ENCODE data around the gene COG5.
"Not testable (repeated sequence)": the region's sequence is repeated elsewhere in the genome, so short reads cannot be mapped to it uniquely, and the experiment has no call there.

The COG5 gene

GRCh38 chr7:107228291-107228690, 335.4 kb downstream of the COG5 start:
- DNase-seq (ENCODE audit: low read depth in 2 of 2) = no peak

- no peak for DNase-seq (ENCODE audit: low read depth in 2 of 2)
These were observed 339.1 kb downstream of the COG5 start for GRCh38 chr7:107224374-107225223.

GRCh38 chr7:107220806-107221205, 342.9 kb downstream of the COG5 start:
- not testable (repeated sequence) for DNase-seq (ENCODE audit: low read depth in 2 of 2)

DNA sequence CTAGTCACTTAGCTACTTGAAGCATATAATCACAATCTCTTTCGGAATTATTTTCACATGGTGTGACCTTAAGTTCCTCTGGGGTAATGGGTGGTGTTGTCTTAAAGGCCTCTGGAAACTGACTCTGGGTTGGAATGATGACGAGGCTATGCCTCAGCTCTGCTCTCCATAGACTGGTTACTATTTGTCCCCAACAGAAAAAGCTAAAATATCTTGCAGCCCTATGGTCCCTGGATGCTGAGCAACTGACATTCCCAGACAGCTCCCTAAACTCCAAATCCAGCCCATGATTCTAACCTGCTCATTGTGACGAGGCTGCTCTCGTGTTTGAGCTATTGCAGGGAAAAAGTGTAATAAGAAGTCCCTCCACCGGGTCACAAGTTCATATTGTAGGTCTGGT, 343.4 kb downstream of the COG5 start:
- DNase-seq (ENCODE audit: low read depth in 2 of 2) = no peak

- DNase-seq (ENCODE audit: low read depth in 2 of 2) = no peak
These were observed 344.0 kb downstream of the COG5 start for GRCh38 chr7:107219563-107220244.

DNA sequence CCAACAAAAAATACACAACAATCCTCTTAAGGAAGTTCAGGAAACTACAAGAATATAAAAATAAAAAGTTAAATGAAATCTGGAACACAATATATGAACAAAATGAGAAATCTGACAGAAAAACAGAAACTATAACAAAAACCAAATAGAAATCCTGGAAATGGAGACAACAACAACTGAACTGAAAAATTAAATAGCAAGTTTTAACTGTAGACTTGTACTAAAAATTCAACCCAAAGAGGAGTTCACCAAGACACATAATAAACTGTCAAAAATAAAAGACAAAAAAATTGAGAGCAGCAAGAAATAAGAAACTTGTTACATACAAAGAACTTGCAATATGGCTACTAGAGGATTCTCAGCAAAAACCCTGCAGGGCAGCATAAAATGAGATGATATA, 349.8 kb downstream of the COG5 start:
- no peak for DNase-seq (ENCODE audit: low read depth in 2 of 2)

GRCh38 chr7:107213193-107213788, 350.4 kb downstream of the COG5 start:
- no peak for DNase-seq (ENCODE audit: low read depth in 2 of 2)

DNA sequence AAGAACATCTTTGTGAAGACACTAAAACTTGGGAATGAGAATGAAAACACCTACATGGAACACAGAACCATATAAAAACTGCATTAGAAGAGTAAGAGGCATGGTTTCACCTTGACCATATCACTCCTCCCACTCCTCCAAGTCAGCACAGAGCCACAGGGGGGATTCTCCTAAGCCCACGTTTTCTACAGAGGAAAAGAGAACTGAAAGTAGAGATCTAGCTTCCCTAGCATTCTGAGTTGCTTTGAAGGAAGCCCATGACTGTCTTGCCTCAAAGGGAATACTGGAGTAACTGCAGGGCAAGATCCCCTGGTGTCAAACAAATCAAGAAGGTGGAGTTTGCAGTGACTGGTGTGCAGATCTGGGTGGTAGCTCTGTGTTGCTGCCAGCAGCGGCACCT, 351.0 kb downstream of the COG5 start:
- no peak for DNase-seq (ENCODE audit: low read depth in 2 of 2)

- no peak for DNase-seq (ENCODE audit: low read depth in 2 of 2)
These were observed 353.3 kb downstream of the COG5 start for GRCh38 chr7:107210400-107210799.

DNA sequence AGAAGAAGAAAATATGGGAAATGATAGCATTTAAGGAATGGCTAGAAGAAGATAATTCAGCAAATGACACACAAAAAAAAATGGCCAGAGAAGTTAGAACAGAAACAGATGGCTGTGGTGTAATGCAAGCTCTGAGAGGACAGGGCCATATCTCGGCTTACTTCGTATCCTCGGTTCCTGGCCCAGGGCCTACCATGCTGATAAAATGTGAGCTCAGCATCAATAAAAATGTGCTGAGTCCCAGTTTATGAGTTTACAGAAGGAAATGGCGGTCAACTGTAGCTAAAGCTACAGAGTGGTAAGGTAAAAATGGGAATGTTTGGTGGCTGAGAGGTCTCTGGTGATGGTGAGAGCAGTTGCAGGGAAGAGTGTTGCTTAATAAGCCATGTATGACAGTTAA, 354.2 kb downstream of the COG5 start:
- no peak for DNase-seq (ENCODE audit: low read depth in 2 of 2)

DNA sequence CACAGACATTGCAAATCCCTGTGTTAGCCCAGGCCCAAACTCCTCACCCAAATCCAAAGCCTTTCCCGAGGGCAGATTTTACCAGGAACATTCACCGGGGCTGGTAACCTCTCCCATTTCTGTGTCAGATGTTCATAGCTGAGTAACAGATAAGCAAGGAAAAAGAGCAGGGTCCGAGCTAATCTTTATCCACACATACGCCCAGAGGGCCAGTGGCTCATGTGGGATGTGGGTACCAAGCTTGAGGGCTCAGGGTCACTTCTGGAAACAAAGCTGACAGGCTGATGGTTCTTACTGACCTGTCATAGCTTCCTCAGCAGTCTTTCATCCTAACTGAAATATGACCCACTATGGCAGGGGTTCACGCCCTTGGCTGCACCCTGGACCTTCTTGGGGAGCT, 355.2 kb downstream of the COG5 start:
- DNase-seq (ENCODE audit: low read depth in 2 of 2) = no peak

DNA sequence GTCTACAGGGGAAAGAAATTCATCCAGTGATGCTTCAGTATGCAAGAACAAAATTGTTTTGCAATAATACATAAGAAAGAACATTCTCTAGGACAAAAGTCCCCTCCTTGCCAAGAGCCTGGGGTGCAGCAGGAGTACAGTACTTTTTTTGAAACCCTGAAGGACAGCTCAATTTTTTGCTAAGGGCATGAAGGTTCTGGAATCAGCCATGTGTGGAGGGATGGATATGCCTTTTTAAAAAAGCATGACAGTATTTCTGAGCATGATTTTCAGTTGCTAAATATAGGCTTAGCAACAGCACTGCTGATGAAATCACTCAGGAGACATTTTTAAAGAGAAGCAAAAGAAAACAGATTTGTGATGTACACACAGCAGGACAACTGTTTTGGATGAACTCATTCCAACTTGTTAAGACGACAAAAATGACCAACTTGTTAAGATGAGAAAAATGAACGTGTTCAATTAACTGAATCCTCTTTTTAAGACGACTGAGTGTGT, 355.6 kb downstream of the COG5 start:
- DNase-seq (ENCODE audit: low read depth in 2 of 2) = no peak

DNA sequence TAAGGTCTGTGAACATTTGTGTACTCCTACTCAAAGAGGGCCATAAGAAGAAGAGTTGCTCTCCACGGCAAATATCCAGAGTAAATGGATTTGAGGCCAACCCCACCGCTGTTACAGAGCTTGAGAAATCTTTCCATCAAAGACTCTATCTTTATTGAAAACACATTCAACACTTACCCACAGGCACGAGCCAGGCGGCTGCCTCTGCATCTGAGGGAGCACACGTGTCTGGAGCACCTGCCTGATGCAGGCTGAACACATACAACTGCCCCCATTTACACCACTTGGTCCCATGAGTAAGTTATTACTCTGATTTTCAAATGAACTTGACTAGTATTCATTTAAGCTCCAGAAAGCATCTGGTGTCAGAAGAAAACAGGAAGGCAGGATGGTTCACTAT, 356.3 kb downstream of the COG5 start:
- DNase-seq (ENCODE audit: low read depth in 2 of 2) = no peak

GRCh38 chr7:107206706-107207105, 357.0 kb downstream of the COG5 start:
- no peak for DNase-seq (ENCODE audit: low read depth in 2 of 2)

DNA sequence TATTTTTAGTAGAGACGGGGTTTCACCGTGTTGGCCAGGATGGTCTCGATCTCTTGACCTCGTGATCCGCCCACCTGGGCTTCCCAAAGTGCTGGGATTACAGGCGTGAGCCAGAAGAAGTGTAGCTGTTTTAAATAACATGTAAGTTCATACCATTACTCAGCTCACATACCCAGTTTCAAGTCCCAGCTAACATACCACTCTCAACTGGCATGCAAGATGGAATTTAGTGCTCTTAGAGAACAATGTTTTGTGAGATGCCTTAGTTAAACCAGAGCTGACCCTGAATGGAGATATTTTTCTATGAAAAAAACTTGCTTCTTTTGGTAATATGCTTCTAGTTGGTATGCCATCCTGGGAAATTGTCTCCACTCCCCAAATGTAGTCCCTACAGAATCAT, 357.6 kb downstream of the COG5 start:
- no peak for DNase-seq (ENCODE audit: low read depth in 2 of 2)

- no peak for DNase-seq (ENCODE audit: low read depth in 2 of 2)
These were observed 360.1 kb downstream of the COG5 start for GRCh38 chr7:107203607-107204006.

GRCh38 chr7:107201795-107202450, 361.8 kb downstream of the COG5 start:
- DNase-seq (ENCODE audit: low read depth in 2 of 2) = peak; percentile 9 to 17

DNA sequence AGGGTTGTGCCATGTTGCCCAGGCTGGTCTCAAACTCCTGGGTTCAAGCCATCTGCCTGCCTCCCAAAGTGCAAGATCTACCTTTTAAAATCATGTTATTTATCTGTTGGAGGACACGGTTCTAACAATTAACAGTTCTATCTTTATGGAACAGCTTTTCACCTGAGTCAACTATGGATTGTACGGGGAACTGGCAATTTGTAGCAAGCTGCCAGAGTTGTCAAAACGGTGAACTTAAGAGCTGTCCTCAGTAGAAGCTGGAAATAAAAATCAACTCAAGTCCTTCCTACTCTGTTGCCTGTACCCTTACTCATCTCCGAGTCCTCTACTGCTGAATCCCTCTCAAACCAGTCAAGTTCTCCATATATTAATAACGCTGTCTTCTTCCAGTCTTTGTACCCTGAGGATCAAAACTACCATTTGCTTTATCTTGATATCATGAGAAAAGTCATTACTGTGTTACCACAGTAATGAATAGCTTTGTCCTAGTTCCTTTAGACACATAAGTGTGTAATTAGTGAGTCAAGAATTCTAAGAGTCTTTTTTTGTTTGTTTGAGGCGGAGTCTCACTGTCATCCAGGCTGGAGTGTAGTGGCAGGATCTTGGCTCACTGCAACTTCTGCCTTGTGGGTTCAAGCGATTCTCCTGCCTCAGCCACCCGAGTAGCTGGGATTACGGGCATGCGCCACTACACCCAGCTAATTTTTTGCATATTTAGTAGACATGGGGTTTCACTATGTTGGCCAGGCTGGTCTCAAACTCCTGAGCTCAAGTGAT, 366.7 kb downstream of the COG5 start:
- DNase-seq (ENCODE audit: low read depth in 2 of 2) = no peak

GRCh38 chr7:107194052-107194451, 369.7 kb downstream of the COG5 start:
- no peak for DNase-seq (ENCODE audit: low read depth in 2 of 2)

DNA sequence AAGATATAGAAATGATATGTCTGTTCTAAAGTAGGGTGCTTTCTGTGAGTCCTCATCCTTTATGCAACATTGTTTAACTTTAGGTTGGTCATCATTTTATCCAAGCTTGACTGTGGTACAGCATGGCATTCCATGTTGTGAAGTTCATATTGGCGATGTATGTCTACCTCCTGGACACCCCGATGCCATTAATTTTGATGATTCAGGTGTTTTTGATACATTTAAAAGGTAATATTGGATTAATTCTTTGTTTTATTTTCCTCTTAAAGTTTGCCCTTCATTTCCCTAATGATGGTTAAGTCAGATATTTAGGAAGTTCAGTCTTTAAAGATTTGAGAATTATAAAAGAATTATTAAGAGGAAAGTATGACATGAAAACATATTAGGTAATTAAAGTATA, 373.6 kb downstream of the COG5 start:
- DNase-seq (ENCODE audit: low read depth in 2 of 2) = no peak

- DNase-seq (ENCODE audit: low read depth in 2 of 2) = no peak
These were observed 375.9 kb downstream of the COG5 start for GRCh38 chr7:107187774-107188173.
